ENCODE data around the gene ACTN3.
"Not testable (repeated sequence)": the region's sequence is repeated elsewhere in the genome, so short reads cannot be mapped to it uniquely, and the experiment has no call there.

Gene ACTN3

DNA sequence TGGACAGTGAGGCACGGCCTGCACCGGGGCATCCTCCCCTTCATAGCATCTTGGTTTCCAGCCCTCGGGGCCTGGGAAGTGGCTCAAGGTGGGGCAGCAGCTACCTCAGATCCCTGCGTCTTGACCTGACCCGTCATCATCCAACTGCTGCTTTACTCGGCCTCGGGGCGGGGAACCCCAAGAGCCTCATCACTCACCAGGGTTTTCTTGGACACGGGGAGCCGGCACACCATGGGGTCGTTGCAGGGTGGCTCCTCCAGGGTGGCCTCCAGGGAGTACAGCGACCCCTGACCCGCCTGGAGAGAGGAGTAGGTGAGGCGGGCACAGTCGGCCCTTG, 21.1 kb downstream of the ACTN3 start:
- Mint-ChIP-seq H3K27me3 (ENCODE audit: low read depth) (peaks cover 26% of the 10 kb centered on the region), H3K36me3 (ENCODE audit: low read depth) (no peaks in the 10 kb centered on the region), H3K27ac (no peak overlapping the region)

DNA sequence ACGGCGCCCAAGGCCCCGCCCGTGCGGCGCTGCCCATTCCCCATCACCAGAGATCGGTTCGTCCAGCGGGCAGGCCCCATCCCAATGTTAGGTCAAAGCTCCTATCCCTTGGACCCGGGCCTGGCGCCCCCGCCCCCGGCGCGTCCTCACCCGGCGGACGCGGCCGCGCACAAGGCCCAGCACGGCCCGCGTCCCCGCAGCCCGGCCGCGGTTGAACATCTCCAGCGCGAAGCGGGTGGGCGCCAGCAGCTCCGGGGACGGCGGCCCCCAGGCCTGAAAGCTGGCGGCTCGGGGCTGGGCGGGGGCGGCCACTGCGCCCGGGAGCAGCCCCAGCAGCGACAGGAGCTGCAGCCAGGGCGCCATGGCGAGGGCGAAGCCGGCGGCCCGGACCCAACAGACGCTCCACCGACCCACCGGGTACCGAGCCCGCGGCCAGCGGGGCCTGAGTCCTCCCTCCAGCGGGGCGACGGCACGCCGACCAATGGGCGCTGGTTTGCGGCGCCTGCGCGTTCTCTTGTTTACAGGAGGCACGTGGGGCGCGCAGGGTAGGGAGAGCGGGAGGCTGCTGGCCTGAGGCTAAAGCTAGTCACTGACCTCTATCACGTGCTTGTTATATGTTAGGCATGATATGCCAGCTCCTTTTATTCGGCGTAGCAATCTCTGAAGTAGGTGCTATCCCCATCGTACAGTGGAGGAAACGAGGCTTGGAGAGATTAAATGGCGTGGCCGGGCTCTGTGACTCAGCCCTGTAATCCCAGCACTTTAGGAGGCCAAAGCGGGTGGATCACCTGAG, 21.6 kb downstream of the ACTN3 start, which contains the start of gene CTSF:
CTSF (minus strand) TSS at position 483 of the 793 bp plus-strand sequence; CDS start at position 363, 120 bp downstream.
- Mint-ChIP-seq H3K4me1 (ENCODE audit: low read depth) (peaks cover 3% of the 10 kb centered on the region), H3K27ac (no peak within 1 kb of the TSS)

More for the DNA sequence above, 21.1 kb downstream of the ACTN3 start:
- no peaks in the 10 kb centered on the region for H3K9me3 Mint-ChIP-seq
- H3K4me3 Mint-ChIP-seq: peak overlapping the region; percentile 53
- peaks cover 3% of the 10 kb centered on the region for H3K4me1 Mint-ChIP-seq (ENCODE audit: low read depth)

GRCh38 chr11:66569076-66569475, 22.4 kb downstream of the ACTN3 start:
- no peak overlapping the region for H3K27ac Mint-ChIP-seq
- H3K9me3 Mint-ChIP-seq: no peaks in the 10 kb centered on the region
- peaks cover 32% of the 10 kb centered on the region for H3K27me3 Mint-ChIP-seq (ENCODE audit: low read depth)
- H3K4me3 Mint-ChIP-seq: no peak overlapping the region
- H3K36me3 Mint-ChIP-seq (ENCODE audit: low read depth): no peaks in the 10 kb centered on the region
- peaks cover 3% of the 10 kb centered on the region for H3K4me1 Mint-ChIP-seq (ENCODE audit: low read depth)

More for the DNA sequence above, 21.6 kb downstream of the ACTN3 start, which contains the start of gene CTSF:
- no peaks in the 10 kb centered on the region for H3K9me3 Mint-ChIP-seq
- H3K27me3 Mint-ChIP-seq (ENCODE audit: low read depth): peaks cover 26% of the 10 kb centered on the region
- peak within 1 kb of the TSS; percentile 56 for H3K4me3 Mint-ChIP-seq
- no peaks in the 10 kb centered on the region for H3K36me3 Mint-ChIP-seq (ENCODE audit: low read depth)

- peaks cover 39% of the 10 kb centered on the region for H3K27me3 Mint-ChIP-seq (ENCODE audit: low read depth)
- no peak overlapping the region for H3K4me3 Mint-ChIP-seq
- H3K27ac Mint-ChIP-seq: no peak overlapping the region
- H3K36me3 Mint-ChIP-seq (ENCODE audit: low read depth): no peaks in the 10 kb centered on the region
- peaks cover 3% of the 10 kb centered on the region for H3K4me1 Mint-ChIP-seq (ENCODE audit: low read depth)
- H3K9me3 Mint-ChIP-seq: no peaks in the 10 kb centered on the region
These were observed 23.6 kb downstream of the ACTN3 start for GRCh38 chr11:66570079-66570849.

DNA sequence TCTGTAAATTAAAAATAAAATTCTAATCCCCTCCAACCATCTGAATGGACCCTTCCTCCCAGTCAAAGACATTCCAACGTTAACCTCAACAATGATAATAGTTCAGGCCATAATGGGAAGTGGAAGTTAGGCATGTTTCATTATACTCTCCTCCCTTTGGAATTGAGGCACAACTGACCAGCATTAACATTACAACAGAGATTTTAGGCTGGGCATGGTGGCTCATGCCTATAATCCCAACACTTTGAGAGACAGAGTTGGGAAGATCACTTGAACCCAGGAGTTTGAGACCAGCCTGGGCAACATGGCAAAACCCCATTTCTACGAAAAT, 24.1 kb downstream of the ACTN3 start:
- Mint-ChIP-seq H3K4me1 (ENCODE audit: low read depth) (peaks cover 3% of the 10 kb centered on the region), H3K27ac (no peak overlapping the region), H3K4me3 (no peak overlapping the region), H3K36me3 (ENCODE audit: low read depth) (no peaks in the 10 kb centered on the region), H3K9me3 (no peaks in the 10 kb centered on the region), H3K27me3 (ENCODE audit: low read depth) (peaks cover 39% of the 10 kb centered on the region)

GRCh38 chr11:66579017-66579606, 32.4 kb downstream of the ACTN3 start:
- Mint-ChIP-seq H3K36me3 (ENCODE audit: low read depth) (no peaks in the 10 kb centered on the region), H3K9me3 (peaks cover 12% of the 10 kb centered on the region), H3K4me3 (no peak overlapping the region), H3K4me1 (ENCODE audit: low read depth) (peaks cover 9% of the 10 kb centered on the region), H3K27ac (no peak overlapping the region), H3K27me3 (ENCODE audit: low read depth) (peaks cover 14% of the 10 kb centered on the region)

GRCh38 chr11:66580803-66581202, 34.1 kb downstream of the ACTN3 start:
- H3K27ac Mint-ChIP-seq: no peak overlapping the region
- H3K36me3 Mint-ChIP-seq (ENCODE audit: low read depth): no peaks in the 10 kb centered on the region
- H3K4me1 Mint-ChIP-seq (ENCODE audit: low read depth): peaks cover 9% of the 10 kb centered on the region
- H3K4me3 Mint-ChIP-seq: no peak overlapping the region
- H3K9me3 Mint-ChIP-seq: peaks cover 12% of the 10 kb centered on the region
- peaks cover 7% of the 10 kb centered on the region for H3K27me3 Mint-ChIP-seq (ENCODE audit: low read depth)

DNA sequence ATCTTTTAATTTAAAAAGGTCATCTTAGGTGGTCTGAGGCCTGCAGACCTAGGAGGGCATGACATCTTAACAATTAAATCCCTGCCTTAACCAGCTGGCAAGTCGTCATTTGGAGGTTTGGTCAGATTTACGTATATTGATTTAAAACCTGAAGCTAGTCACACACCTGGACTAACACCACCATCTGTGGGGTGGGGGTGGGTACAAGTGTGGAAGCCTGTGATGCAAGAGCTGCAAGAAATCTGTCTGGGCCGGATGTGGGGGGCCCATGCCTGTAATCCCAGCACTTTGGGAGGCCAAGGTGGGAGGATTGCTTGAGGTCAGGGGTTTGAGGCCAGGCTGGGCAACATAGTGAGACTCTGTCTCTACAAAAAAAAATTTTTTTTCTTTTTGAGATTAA, 34.6 kb downstream of the ACTN3 start:
- no peak overlapping the region for H3K27ac Mint-ChIP-seq
- no peak overlapping the region for H3K4me3 Mint-ChIP-seq
- peaks cover 9% of the 10 kb centered on the region for H3K4me1 Mint-ChIP-seq (ENCODE audit: low read depth)
- H3K36me3 Mint-ChIP-seq (ENCODE audit: low read depth): no peaks in the 10 kb centered on the region
- peaks cover 12% of the 10 kb centered on the region for H3K9me3 Mint-ChIP-seq
- H3K27me3 Mint-ChIP-seq (ENCODE audit: low read depth): peaks cover 7% of the 10 kb centered on the region

DNA sequence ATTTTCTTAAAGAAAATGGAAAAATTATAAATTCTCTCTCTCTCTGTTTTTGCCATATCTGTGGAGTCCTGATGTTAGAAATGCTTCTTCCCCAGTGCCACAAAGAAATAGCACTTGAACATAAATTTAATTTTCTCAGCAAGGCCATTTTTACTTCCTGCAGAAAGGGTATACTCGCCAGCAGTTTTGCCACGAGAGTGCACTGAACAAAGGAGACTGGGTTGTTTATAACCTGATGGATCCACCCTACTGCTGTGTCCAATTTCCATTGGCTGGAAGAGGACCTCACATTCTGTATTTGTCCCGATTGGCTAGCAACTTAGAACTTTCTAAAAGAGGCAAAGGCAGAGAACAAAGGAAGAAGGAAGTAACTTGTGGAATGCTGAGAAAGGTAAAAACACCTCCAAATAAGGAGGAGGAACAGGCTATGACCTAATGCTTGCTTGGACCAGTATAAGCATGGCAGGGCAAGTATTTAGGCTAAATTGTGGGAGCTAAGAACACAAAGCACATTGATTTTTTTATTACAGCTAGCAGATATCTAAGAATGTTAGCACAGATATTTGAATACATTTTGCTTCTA, 36.0 kb downstream of the ACTN3 start:
- H3K4me1 Mint-ChIP-seq (ENCODE audit: low read depth); H3K36me3 Mint-ChIP-seq (ENCODE audit: low read depth); H3K4me3 Mint-ChIP-seq; H3K27ac Mint-ChIP-seq; H3K27me3 Mint-ChIP-seq (ENCODE audit: low read depth): not testable (repeated sequence)
- peaks cover 12% of the 10 kb centered on the region for H3K9me3 Mint-ChIP-seq

- H3K27me3 Mint-ChIP-seq (ENCODE audit: low read depth); H3K4me1 Mint-ChIP-seq (ENCODE audit: low read depth); H3K27ac Mint-ChIP-seq; H3K36me3 Mint-ChIP-seq (ENCODE audit: low read depth); H3K4me3 Mint-ChIP-seq: not testable (repeated sequence)
- H3K9me3 Mint-ChIP-seq: peaks cover 12% of the 10 kb centered on the region
These were observed 38.7 kb downstream of the ACTN3 start for GRCh38 chr11:66585447-66585846.

DNA sequence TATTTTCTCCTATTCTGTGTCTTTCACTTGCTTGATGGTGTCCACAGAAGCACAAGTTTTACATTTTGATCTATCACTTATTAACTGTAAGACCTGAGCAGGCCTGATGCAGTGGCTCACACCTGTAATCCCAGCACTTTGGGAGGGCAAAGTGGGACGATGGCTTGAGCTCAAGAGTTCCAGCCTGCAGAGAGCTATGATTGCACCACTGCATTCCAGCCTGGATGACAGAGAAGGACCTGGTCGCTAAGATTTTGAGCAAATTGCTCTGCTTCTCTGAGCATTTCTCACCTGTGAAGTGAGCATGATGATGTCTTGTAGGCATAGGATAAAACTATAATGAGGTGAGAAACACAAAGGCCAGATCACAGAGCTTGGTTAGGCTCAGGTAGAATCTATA, 39.4 kb downstream of the ACTN3 start:
- Mint-ChIP-seq H3K27ac (no peak overlapping the region), H3K4me3 (no peak overlapping the region), H3K36me3 (ENCODE audit: low read depth) (no peaks in the 10 kb centered on the region), H3K27me3 (ENCODE audit: low read depth) (no peaks in the 10 kb centered on the region), H3K4me1 (ENCODE audit: low read depth) (no peaks in the 10 kb centered on the region), H3K9me3 (peaks cover 12% of the 10 kb centered on the region)

DNA sequence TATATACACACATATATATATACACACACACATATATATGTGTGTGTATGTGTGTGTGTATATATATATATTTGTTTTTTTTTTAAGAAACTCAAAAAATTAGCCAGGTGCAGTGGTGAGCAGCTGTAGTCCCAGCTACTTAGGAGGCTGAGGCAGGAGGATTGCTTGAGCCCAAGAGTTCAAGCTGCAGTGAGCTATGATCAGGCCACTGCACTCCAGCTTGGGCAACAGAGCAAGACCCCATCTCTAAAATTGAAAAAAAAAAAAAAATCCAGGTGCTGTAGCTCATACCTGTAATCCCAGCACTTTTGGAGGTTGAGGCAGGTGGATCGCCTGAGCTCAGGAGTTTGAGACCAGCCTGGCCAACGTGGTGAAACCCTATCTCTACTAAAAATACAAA, 42.6 kb downstream of the ACTN3 start:
- H3K4me1 Mint-ChIP-seq (ENCODE audit: low read depth); H3K36me3 Mint-ChIP-seq (ENCODE audit: low read depth); H3K9me3 Mint-ChIP-seq; H3K27ac Mint-ChIP-seq; H3K4me3 Mint-ChIP-seq; H3K27me3 Mint-ChIP-seq (ENCODE audit: low read depth): not testable (repeated sequence)

- H3K27me3 Mint-ChIP-seq (ENCODE audit: low read depth): no peaks in the 10 kb centered on the region
- no peak overlapping the region for H3K27ac Mint-ChIP-seq
- H3K4me1 Mint-ChIP-seq (ENCODE audit: low read depth): peaks cover 12% of the 10 kb centered on the region
- H3K9me3 Mint-ChIP-seq: no peaks in the 10 kb centered on the region
- peaks cover 2% of the 10 kb centered on the region for H3K36me3 Mint-ChIP-seq (ENCODE audit: low read depth)
- no peak overlapping the region for H3K4me3 Mint-ChIP-seq
These were observed 43.4 kb downstream of the ACTN3 start for GRCh38 chr11:66589996-66590675.

DNA sequence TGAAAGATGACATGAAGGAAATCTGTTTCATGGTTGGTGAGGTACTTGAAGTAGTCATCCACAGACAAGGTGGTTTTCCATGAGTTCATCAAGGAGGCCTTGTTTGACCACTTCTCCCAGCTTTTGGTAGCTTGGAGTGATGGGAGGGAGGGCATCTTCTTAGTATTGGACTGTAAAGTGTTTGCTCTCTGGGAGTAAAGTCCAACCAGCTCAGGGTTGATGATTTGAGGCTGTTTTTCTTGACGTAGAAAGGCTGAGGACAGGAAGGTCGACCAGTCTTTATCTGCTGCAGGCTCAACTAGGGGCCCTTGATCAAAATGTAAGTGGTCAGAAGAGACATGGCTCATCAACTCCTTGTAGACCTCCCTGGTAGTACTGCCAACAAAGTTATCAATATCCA, 44.5 kb downstream of the ACTN3 start:
- no peak overlapping the region for H3K27ac Mint-ChIP-seq
- H3K9me3 Mint-ChIP-seq: no peaks in the 10 kb centered on the region
- H3K36me3 Mint-ChIP-seq (ENCODE audit: low read depth): peaks cover 2% of the 10 kb centered on the region
- no peaks in the 10 kb centered on the region for H3K27me3 Mint-ChIP-seq (ENCODE audit: low read depth)
- H3K4me1 Mint-ChIP-seq (ENCODE audit: low read depth): peaks cover 18% of the 10 kb centered on the region
- no peak overlapping the region for H3K4me3 Mint-ChIP-seq

Data from T-helper 1 cell treated with Interleukin-12 subunit alpha and Interleukin-12 subunit beta and Interleukin-4 antibody, amounts not matched to agents 30 μg/mL and 1 μg/mL, for 36 hours (primary cell).